GM19351 (cell line): ENCODE data around the gene SLC22A15.

Source experiments
- ATAC-seq: cut with Tn5 transposase; IDR thresholded peaks from one replicate; pipeline ENCODE4 v1.9.1; 2021; ENCODE audit warnings: mild to moderate bottlenecking, moderate library complexity; ENCODE audit not compliant: unreplicated experiment

The SLC22A15 gene

GRCh38 chr1:116099379-116099778 lies 123.1 kb downstream of the SLC22A15 start:
- no peak for ATAC-seq

DNA sequence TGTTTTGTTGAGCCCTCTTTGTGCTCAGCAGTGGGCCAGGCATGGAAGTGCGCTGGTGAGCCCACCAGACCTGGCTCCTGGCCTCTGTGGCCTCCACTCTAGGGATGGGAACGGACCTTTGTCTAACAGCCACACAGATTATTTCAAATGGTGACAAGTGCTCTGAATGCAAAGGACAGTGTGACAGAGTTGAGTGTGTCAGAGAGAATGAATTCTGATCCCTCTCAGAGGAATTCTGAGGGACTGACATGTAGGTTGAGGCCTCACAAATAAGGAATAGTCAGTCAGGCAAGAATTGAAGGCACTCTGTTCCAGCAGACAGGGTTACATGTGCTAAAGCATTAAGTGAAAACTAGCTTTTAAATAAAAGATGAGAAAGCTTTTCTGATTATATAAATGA lies 123.6 kb downstream of the SLC22A15 start:
- no peak for ATAC-seq

DNA sequence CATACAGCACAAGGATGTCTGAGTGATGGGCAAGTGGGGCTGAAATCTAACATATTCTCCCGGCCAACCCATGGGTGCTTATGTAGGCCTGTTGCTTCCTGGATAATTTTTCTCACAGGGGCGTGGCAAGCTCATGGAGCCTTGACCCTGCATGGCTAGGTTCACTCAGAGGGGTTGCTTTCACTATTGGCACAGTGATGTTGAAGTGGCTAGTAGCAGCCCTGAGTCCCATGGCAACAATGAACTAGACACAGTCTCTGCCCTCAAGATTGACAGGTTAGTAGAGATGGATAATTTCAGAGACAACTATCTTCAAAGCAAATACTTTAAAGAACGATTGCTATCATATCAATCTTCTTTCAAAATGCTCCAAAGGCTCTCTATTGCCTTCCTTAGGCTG lies 128.4 kb downstream of the SLC22A15 start:
- ATAC-seq: no peak

GRCh38 chr1:116105996-116106395 lies 129.7 kb downstream of the SLC22A15 start:
- ATAC-seq: no peak

DNA sequence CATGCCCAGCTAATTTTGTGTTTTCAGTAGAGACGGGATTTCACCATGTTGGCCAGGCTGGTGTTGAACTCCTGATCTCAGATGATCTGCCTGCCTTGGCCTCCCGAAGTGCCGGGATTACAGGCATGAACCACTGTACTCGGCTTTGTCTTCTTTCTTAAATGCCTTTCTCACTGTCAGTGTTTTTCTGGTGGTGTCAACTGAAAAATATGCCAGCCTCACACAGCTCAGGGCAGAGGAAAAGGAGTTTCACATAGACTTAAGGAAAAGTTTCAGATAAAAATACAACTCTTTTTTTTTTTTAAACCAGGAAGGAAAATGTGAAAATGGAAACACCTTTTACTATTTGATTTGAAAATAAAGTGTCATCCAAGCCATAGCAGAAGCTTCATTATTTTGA lies 130.3 kb downstream of the SLC22A15 start:
- no peak for ATAC-seq

- no peak for ATAC-seq
These were observed 131.1 kb downstream of the SLC22A15 start for GRCh38 chr1:116107371-116107770.

GRCh38 chr1:116110567-116111523 lies 134.5 kb downstream of the SLC22A15 start, which contains the start of gene MAB21L3:
Gene MAB21L3, plus strand, starts transcription at chr1:116111399. Its CDS starts 1,217 bp downstream, at chr1:116112616.
- peak; percentile 61 for ATAC-seq

GRCh38 chr1:116111524-116112021 lies 135.3 kb downstream of the SLC22A15 start:
- no peak for ATAC-seq

GRCh38 chr1:116112388-116113140 lies 136.3 kb downstream of the SLC22A15 start:
- ATAC-seq: no peak

GRCh38 chr1:116113615-116114014 lies 137.3 kb downstream of the SLC22A15 start:
- no peak for ATAC-seq

DNA sequence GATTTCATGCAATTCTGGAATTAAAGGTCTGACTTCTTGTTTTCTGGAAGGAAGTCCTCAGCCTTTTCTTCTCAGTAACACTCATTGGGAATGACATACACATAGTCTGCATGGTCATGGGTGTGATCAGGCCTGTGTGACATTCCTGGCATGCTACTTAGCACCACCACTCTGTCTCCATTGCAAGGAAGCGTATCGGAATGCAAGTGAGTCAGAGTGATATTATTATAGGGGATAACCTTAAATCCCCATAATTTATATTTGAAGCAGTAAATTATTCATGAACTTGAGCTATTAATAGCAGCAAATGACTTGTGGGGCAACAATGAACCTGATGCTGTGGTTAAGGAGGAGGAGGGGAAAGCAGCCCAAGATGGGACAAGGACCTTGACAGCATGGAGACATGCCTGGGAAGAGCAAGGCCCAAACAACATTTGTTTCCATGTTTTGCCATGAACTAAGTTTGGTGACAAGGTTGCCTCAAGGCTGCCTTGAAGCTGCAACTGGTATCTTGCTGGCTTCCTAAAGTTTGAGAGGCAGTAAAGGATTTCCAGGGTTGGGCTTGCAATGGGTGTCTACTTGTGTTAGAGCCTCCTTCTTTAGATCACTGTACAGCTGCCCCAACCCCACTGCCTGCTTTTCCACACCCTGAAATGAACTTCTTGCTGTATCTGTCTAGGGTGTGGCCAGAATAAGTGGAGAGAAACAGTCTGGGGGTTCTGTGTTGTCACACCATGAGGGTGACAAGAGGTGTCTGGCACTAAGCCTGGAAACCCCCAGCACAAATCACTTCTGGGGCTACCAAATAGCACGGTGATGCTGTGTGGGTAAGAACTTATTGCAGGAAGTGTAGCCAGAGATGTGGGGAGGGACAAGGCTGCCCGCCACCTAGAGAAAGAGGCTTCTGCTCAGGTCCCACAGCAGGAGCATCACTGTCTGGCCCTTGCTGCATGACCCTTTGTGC lies 139.4 kb downstream of the SLC22A15 start:
- no peak for ATAC-seq

- ATAC-seq: no peak
These were observed 142.2 kb downstream of the SLC22A15 start for GRCh38 chr1:116118471-116118870.
